Gastrocnemius medialis (tissue), 4 donors: ENCODE results near the gene RANBP17.

Experiments used
- POLR2A ChIP-seq, 2 donors: fragments of 450-650 bp; IDR thresholded peaks; one replicate each; pipeline ENCODE4 v1.6.1; 2017; ENCODE audit warnings: antibody characterized with exemption in 2 of 2, mild to moderate bottlenecking in 2 of 2, moderate library complexity in 2 of 2
- TF ChIP-seq, protein P1 (sequence below), 5 experiments: fragments of 450-650 bp in 3 of 5; fragments of 200-600 bp in 2 of 5; sonication (generic) in 2 of 5; IDR thresholded peaks in 4 of 5; conservative IDR thresholded peaks in 1 of 5; 1 replicate in 4 of 5; 2 replicates in 1 of 5; pipeline ENCODE4 v1.5.1; 2016 to 2019; ENCODE audit warnings: antibody characterized with exemption in 5 of 5, mild to moderate bottlenecking in 3 of 5, moderate library complexity in 3 of 5

DNA sequence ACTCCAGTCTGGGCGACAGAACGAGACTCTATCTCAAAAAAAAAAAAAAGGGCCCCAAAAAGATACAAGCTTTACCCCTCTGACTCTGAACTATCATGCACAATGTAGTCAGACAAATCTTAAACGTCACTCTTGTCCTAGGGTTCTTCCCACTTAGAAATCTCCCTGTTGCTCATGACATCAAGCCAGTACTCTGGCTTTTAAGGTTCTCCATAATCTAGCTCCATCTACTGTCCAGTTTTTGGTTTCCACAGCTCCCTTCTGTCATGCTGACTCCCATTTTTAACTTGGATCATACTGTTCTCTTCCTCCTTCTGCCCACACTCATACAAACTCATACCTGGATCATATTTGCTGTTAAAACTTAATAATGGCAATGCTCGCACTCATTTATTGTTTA, 290.6 kb downstream of the RANBP17 start:
- TF ChIP-seq, protein P1, sequence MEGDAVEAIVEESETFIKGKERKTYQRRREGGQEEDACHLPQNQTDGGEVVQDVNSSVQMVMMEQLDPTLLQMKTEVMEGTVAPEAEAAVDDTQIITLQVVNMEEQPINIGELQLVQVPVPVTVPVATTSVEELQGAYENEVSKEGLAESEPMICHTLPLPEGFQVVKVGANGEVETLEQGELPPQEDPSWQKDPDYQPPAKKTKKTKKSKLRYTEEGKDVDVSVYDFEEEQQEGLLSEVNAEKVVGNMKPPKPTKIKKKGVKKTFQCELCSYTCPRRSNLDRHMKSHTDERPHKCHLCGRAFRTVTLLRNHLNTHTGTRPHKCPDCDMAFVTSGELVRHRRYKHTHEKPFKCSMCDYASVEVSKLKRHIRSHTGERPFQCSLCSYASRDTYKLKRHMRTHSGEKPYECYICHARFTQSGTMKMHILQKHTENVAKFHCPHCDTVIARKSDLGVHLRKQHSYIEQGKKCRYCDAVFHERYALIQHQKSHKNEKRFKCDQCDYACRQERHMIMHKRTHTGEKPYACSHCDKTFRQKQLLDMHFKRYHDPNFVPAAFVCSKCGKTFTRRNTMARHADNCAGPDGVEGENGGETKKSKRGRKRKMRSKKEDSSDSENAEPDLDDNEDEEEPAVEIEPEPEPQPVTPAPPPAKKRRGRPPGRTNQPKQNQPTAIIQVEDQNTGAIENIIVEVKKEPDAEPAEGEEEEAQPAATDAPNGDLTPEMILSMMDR (IDR thresholded peaks at IDR 0.05 in 4 of 5, conservative IDR thresholded peaks at IDR 0.05 in 1 of 5), result no peak
- TF ChIP-seq POLR2A (IDR thresholded peaks at IDR 0.05), result no peak
